Stimulated activated CD8-positive, alpha-beta memory T cell treated with anti-CD3 and anti-CD28 coated beads, Interleukin-15, amount 100 ng/mL, for 48 hours (primary cell): Measurements from ENCODE around the gene ACOX3.

Source experiments
- DNase-seq, 2 donors: peaks; one replicate each; pipeline ENCODE4 v3.0.0-alpha.2; 2020; ENCODE audit warnings: low read depth in 2 of 2

Gene ACOX3

DNA sequence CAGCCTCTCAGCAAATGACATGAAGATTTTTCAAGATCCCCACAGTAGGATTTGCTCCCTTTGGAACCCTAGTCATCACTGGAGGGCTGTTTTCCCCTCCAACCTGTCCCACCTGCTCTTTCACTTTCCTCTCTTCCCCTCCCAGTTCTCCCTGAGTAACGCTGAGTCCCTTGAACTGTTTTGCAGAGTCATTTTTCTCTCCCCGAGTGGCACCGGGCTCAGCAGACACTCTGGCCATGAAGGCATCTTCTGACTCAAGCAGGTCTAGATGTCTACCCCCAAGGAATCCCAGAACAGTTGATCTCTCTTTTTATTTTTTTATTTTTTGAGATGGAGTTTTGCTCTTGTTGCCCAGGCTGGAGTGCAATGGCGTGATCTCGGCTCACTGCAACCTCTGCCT is 118.8 kb downstream of the ACOX3 start:
- DNase-seq = no peak

DNA sequence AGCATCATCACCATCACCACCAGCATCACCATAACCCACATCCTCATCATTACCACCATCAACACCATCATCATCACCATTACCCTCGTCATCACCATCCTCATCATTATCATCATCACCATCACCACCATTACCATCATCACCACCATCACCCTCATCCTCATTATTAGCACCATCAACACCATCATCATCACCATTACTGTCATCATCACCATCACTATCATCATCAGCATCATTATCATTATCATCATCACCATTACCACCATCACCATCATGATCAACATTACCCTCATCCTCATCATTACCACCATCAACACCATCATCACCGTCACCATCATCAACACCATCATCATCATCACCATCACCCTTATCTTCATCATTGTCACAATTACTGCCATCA is 119.3 kb downstream of the ACOX3 start:
- DNase-seq = no peak

DNA sequence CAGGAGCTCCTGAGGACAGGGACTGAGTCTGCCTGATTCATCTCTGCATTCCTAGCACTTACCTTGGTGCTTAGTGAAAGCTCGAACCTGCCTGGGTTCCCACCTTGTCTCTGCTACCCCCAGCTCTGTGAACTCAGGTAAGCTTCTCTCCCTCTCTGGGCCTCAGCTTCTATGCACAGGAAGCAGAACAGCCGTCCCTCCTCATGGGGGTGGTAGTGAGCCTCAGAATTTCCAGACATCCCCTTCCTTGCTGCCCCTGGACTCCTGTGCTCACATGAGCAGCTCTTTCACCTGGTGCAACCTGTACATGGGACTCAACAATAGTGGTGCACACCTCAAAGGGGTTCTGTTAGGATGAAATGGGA is 120.2 kb downstream of the ACOX3 start:
- no peak for DNase-seq

DNA sequence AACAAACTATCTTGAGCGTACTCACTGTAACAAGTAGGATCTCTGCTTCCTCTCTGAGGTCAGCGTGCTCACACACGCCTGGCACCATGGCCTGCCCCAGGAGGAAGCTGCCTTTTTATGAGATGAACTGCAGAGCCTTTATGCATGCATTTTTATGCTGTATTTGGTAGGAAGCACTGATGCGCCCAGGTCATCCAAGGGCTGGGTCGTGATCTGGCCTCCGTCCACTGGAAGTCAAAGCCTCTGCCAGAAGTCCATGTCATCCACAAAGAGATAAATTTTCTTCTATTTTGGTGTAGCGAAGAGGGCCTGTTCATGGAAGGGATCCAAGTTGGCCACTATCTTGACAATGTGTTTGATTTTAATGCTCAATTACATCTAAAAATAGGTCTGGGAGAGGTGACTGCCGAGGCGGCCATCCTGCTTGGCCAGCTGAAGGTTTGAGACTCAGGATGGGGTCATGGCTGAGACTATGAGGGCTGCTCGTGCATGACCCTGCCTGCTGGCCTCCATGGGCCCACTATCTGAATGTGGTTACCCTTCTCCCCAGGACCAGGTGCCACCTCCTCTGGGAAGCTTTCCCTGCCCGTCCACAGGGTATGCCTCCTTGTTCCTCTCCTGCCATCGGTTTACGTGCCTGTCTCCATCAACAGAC is 120.7 kb downstream of the ACOX3 start:
- DNase-seq = no peak

DNA sequence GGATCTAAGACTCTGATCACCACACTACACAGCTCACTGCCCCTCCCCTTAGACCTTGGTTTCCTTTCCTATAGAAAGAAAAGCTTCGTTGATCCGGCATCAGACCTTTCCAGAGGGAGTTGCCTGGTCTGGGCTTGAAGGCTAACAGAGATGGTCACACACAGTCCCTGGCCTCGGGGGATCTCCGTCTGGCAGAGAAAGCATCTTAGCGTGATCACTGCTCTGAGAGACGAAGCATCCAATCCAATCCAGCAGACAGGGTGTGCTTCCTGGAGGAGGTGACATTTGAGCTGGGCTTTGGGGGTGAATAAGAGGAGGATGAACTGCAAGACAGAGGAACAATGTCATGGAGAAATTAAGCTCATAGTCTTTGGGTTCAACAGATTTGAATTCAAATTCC is 121.5 kb downstream of the ACOX3 start:
- no peak for DNase-seq

DNA sequence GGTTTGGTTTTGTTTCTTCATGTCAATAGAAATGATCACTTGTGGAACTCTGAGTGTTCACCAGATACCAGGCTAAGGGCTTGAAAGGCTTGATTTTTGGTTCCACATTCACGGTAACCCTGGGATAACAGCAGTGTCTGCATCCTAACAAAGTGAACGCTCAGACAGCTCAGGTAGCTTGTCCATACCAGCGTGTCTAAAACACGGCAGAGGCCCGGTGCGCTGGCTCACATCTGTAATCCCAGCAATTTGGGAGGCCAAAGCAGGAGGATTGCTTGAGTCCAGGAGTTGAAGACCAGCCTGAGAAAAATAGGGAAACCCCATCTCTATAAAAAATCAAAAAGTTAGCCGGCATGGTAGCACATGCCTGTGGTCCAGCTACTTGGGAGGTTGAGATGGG is 122.0 kb downstream of the ACOX3 start:
- DNase-seq = no peak

DNA sequence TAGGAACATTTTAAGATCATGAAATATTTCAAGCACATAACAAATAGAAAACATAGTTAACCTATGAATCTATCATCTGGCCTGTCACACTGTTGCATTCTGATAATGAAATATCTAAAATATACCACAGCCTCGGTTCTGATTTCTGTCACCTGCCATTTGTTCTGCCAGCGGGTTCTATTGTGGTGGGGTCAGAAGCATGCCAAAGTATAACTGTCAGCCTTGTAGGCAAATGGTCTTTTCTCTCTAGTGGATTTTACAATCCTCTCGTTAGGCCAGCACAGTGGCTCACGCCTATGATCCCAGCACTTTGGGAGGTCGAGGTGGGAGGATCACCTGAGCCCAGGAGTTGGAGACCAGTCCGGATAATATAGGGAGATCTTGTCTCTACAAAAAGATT is 123.0 kb downstream of the ACOX3 start:
- DNase-seq = no peak

DNA sequence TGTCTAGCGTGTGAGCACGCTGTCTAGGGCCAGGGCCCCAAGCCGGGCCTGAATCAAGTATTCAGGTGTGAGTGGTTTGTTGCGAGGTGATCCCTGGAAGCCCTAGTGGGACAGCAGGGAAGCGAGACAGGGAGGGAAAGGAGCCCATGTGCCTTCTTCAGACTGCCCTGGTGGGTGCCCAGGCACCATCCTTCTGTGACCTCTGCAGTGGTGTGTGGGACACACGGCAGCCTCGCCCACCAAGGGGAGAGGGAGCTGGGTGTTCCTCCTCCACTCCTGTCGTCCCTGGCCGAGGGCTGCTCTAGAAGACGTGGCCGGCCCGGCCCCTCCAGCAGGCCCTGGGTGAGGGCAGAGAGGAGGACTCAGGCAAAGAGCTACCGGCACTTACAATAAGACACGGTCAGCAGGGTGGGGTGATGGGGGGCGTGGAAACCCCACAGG is 123.6 kb downstream of the ACOX3 start:
- DNase-seq = no peak
